ENCODE data around the gene STPG3. TPM values are rescaled to one million over a fixed set of nuclear protein-coding genes. Genes with fewer than 3 reads are reported as not detected.
A peak's percentile ranks its signal among the peaks of the same experiment; 100 is the strongest.

STPG3 gene
- total and polyA plus RNA-seq, 9 of the 15 experiments (the other 6 are each of a cell fraction or from before 2014, with no cell fraction given): not detected

- TF ChIP-seq, protein P1, sequence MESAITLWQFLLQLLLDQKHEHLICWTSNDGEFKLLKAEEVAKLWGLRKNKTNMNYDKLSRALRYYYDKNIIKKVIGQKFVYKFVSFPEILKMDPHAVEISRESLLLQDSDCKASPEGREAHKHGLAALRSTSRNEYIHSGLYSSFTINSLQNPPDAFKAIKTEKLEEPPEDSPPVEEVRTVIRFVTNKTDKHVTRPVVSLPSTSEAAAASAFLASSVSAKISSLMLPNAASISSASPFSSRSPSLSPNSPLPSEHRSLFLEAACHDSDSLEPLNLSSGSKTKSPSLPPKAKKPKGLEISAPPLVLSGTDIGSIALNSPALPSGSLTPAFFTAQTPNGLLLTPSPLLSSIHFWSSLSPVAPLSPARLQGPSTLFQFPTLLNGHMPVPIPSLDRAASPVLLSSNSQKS (CRISPR knock-in tag; IDR thresholded peaks at IDR 0.05): no peak
- TF ChIP-seq PHB (CRISPR knock-in tag; IDR thresholded peaks at IDR 0.05): 0 out of 2 replicates have a peak, but pooled peaks have one; percentile 84
- peak; percentile 41; the same call in 1 of the 2 replicates for TF ChIP-seq NCOR1 (IDR thresholded peaks at IDR 0.05)
- TF ChIP-seq ZC3H4 (CRISPR knock-in tag; IDR thresholded peaks at IDR 0.05; ENCODE audit: borderline replicate concordance): no peak
- TF ChIP-seq CXXC5 (CRISPR knock-in tag; IDR thresholded peaks at IDR 0.05): peak; percentile 96
- TF ChIP-seq CREBBP (IDR thresholded peaks at IDR 0.05; ENCODE audit: low read depth, low read length): no peak
- TF ChIP-seq ELF1 (tag; IDR thresholded peaks at IDR 0.05): peak; percentile 97
- TF ChIP-seq, protein P2, sequence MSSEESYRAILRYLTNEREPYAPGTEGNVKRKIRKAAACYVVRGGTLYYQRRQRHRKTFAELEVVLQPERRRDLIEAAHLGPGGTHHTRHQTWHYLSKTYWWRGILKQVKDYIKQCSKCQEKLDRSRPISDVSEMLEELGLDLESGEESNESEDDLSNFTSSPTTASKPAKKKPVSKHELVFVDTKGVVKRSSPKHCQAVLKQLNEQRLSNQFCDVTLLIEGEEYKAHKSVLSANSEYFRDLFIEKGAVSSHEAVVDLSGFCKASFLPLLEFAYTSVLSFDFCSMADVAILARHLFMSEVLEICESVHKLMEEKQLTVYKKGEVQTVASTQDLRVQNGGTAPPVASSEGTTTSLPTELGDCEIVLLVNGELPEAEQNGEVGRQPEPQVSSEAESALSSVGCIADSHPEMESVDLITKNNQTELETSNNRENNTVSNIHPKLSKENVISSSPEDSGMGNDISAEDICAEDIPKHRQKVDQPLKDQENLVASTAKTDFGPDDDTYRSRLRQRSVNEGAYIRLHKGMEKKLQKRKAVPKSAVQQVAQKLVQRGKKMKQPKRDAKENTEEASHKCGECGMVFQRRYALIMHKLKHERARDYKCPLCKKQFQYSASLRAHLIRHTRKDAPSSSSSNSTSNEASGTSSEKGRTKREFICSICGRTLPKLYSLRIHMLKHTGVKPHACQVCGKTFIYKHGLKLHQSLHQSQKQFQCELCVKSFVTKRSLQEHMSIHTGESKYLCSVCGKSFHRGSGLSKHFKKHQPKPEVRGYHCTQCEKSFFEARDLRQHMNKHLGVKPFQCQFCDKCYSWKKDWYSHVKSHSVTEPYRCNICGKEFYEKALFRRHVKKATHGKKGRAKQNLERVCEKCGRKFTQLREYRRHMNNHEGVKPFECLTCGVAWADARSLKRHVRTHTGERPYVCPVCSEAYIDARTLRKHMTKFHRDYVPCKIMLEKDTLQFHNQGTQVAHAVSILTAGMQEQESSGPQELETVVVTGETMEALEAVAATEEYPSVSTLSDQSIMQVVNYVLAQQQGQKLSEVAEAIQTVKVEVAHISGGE (CRISPR knock-in tag; IDR thresholded peaks at IDR 0.05): peak; percentile 98 to 100 (median 99)
- no peak for TF ChIP-seq ZNF224 (CRISPR knock-in tag; IDR thresholded peaks at IDR 0.05)
- peak in 1 of 2 experiments; percentile 67; a peak in 1 of 4 replicates for TF ChIP-seq TRIM24 (IDR thresholded peaks at IDR 0.05)
- peak; percentile 23; the same call in 1 of the 2 replicates for TF ChIP-seq ZNF263 (CRISPR knock-in tag; IDR thresholded peaks at IDR 0.05; ENCODE audit: borderline replicate concordance)
- TF ChIP-seq, protein P3, sequence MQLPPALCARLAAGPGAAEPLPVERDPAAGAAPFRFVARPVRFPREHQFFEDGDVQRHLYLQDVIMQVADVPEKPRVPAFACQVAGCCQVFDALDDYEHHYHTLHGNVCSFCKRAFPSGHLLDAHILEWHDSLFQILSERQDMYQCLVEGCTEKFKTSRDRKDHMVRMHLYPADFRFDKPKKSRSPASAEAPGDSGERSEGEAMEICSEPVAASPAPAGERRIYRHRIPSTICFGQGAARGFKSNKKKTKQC (CRISPR knock-in tag; IDR thresholded peaks at IDR 0.05): peak; percentile 45
- TF ChIP-seq GMEB1 (CRISPR knock-in tag; IDR thresholded peaks at IDR 0.05): peak; percentile 76
- peak; percentile 48; the same call in 1 of the 2 replicates for TF ChIP-seq PML (IDR thresholded peaks at IDR 0.05; ENCODE audit: low read length)
- TF ChIP-seq, protein P4, sequence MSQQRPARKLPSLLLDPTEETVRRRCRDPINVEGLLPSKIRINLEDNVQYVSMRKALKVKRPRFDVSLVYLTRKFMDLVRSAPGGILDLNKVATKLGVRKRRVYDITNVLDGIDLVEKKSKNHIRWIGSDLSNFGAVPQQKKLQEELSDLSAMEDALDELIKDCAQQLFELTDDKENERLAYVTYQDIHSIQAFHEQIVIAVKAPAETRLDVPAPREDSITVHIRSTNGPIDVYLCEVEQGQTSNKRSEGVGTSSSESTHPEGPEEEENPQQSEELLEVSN (IDR thresholded peaks at IDR 0.05; ENCODE audit: borderline replicate concordance in 1 of 2, extremely low read depth in 1 of 2, insufficient read depth in 1 of 2, insufficient read length in 1 of 2, low read depth in 1 of 2, low read length in 1 of 2, poor library complexity in 1 of 2, severe bottlenecking in 1 of 2): peak in 1 of 2 experiments; percentile 82
- TF ChIP-seq ZBTB7A (IDR thresholded peaks at IDR 0.05; ENCODE audit: borderline replicate concordance, control insufficient read depth, low read depth, low read length): peak; percentile 78; the same call in 1 of the 2 replicates
- TF ChIP-seq KLF16 (IDR thresholded peaks at IDR 0.05): no peak
- TF ChIP-seq CCNT2 (IDR thresholded peaks at IDR 0.05; ENCODE audit: borderline replicate concordance, extremely low read depth, insufficient read length, low read depth, low read length): peak; percentile 92
Measured at GRCh38 chr9:137254624-137255447, 3.8 kb downstream of the STPG3 start, which contains the start of gene NELFB (continued).
